Psoas muscle (tissue), 8 donors: ENCODE measurements around the gene PPT1. TPM values are rescaled to one million over a fixed set of nuclear protein-coding genes. Genes with fewer than 3 reads are reported as not detected.
A peak's percentile ranks its signal among the peaks of the same experiment; 100 is the strongest.

Experiments used
- ATAC-seq, 4 donors: fragments of 200-7000 bp; cut with Tn5 transposase; one replicate each; pipeline ENCODE4 v1.9.1; 2020; ENCODE audit warnings: moderate library complexity in 3 of 4, mild to moderate bottlenecking in 2 of 4
- DNase-seq, 2 donors: peaks; one replicate each; pipeline ENCODE4 v3.0.0-alpha.2; 2020
- H3K27ac ChIP-seq: fragments of 200-600 bp; one replicate; pipeline ENCODE4 v1.8.0; 2022
- H3K27me3 ChIP-seq, 3 donors: fragments of 200-600 bp in 1 of 3; one replicate each; pipeline versions ENCODE4 v1.6.1 to v1.8.0; 2013 to 2022; ENCODE audit warnings: low read length in 2 of 3, mild to moderate bottlenecking in 2 of 3, moderate library complexity in 1 of 3; ENCODE audit not compliant: insufficient read depth in 3 of 3
- H3K36me3 ChIP-seq, 2 donors: fragments of 200-600 bp in 1 of 2; one replicate each; pipeline versions ENCODE4 v1.6.1 to v1.8.0; 2013 to 2022; ENCODE audit warnings: low read depth in 1 of 2, mild to moderate bottlenecking in 1 of 2, moderate library complexity in 1 of 2; ENCODE audit not compliant: insufficient read depth in 1 of 2
- H3K4me1 ChIP-seq: fragments of 200-600 bp; one replicate; pipeline ENCODE4 v1.8.0; 2022
- H3K4me3 ChIP-seq: fragments of 200-600 bp; one replicate; pipeline ENCODE4 v1.8.0; 2022; ENCODE audit warnings: mild to moderate bottlenecking
- H3K9me3 ChIP-seq: fragments of 200-600 bp; one replicate; pipeline ENCODE4 v1.8.0; 2022
- CTCF ChIP-seq: fragments of 200-600 bp; IDR thresholded peaks from one replicate; pipeline ENCODE4 v1.8.0; 2022; ENCODE audit warnings: antibody characterized with exemption
- WGBS, 3 donors: extraction: QIAGEN DNeasy Blood & Tissue Kit; methylation state at CpG; one replicate each; pipeline versions ENCODE4 v1.1.6 to v1.1.7; 2013; 5-methylcytosine and 5-hydroxymethylcytosine counted together
- intact Hi-C, 2 donors: fragments of 100-400 bp; cut with DNase I; formaldehyde crosslinking; loops; one replicate each; pipeline versions ENCODE4 v1.11.0 to v1.14.2; 2022
- polyA plus RNA-seq, 3 donors: library from polyadenylated mRNA; stranded (reverse); fragments of 200-250 nt; gene quantifications; one replicate each; pipeline ENCODE4 v1.2.3, GENCODE V29; 2013
- total RNA-seq, 4 donors: library from RNA; stranded (reverse); fragmentation: NEBNext Ultra II Directional in 2 of 4; extraction: Animal tissue kit (Norgen Biotek cat#: 25700) in 2 of 4; gene quantifications; one replicate each; pipeline versions ENCODE4 v1.2.1 to v1.2.4, GENCODE V29; 2021 to 2023
- donor health status: healthy with polysubstance abuse.
- donor health status: DM: no; HTN: no; CAD: no; lungs with moderate emphysema.
- donor health status: Bipolar disorder and iron deficiency.
- donor health status: healthy.
- donor health status: DM: yes; HTN: yes; CAD: no.
- donor health status: DM: no; HTN: no; CAD: no.
- donor health status: DM: no; HTN: no; CAD: no.
- donor health status: DM: yes; HTN: yes; CAD: no.

PPT1 gene
- total and polyA plus RNA-seq, 7 donors: 13.4 to 21.8 (median 17.7) TPM

GRCh38 chr1:40107290-40107959, 10.4 kb upstream of the PPT1 start:
- no peaks in the 10 kb centered on the region for H3K4me1 ChIP-seq
- ATAC-seq: no peak
- no peak overlapping the region for H3K4me3 ChIP-seq
- peaks cover 1 to 12% (median 5%) of the 10 kb centered on the region in 3 donors for H3K27me3 ChIP-seq
- no peak for TF ChIP-seq CTCF
- peaks cover 9% of the 10 kb centered on the region for H3K9me3 ChIP-seq
- no peak overlapping the region for H3K27ac ChIP-seq
- WGBS, 3 donors: 83 to 87% (median 87%) methylated on average over 6 of the region's 6 CpGs
- H3K36me3 ChIP-seq: no peaks in the 10 kb centered on the region
- no peak for DNase-seq
- intact Hi-C loops: no loop called here

- no peaks in the 10 kb centered on the region for H3K9me3 ChIP-seq
- H3K27ac ChIP-seq: no peak overlapping the region
- no peaks in the 10 kb centered on the region for H3K36me3 ChIP-seq
- intact Hi-C loops: no loop called here
- ATAC-seq: no peak
- peaks cover 0 to 3% (median 1%) of the 10 kb centered on the region in 3 donors for H3K27me3 ChIP-seq
- 67 to 88% (median 78%) methylated on average over 1 of the region's 1 CpG for WGBS, 3 donors
- no peaks in the 10 kb centered on the region for H3K4me1 ChIP-seq
- no peak for DNase-seq
- TF ChIP-seq CTCF: no peak
- no peak overlapping the region for H3K4me3 ChIP-seq
These were observed 8.0 kb upstream of the PPT1 start for GRCh38 chr1:40105028-40105427.

- no peak for TF ChIP-seq CTCF
- DNase-seq (no peak), ATAC-seq (no peak)
- no peak overlapping the region for H3K4me3 ChIP-seq
- WGBS, 3 donors: 78 to 93% (median 82%) methylated on average over 3 of the region's 3 CpGs
- no peak overlapping the region for H3K27ac ChIP-seq
- H3K9me3 ChIP-seq: no peaks in the 10 kb centered on the region
- no peaks in the 10 kb centered on the region for H3K36me3 ChIP-seq
- no peaks in the 10 kb centered on the region for H3K4me1 ChIP-seq
- intact Hi-C loops: no loop called here
- H3K27me3 ChIP-seq: peaks cover 0 to 3% (median 0%) of the 10 kb centered on the region in 3 donors
These were observed 5.8 kb upstream of the PPT1 start for GRCh38 chr1:40102896-40103295.

GRCh38 chr1:40102038-40102437, 5.0 kb upstream of the PPT1 start:
- peaks cover 4% of the 10 kb centered on the region for H3K4me1 ChIP-seq
- H3K27me3 ChIP-seq: peaks cover 0 to 3% (median 0%) of the 10 kb centered on the region in 3 donors
- H3K27ac ChIP-seq: no peak overlapping the region
- 60 to 73% (median 61%) methylated on average over 1 of the region's 1 CpG for WGBS, 3 donors
- H3K36me3 ChIP-seq: no peaks in the 10 kb centered on the region
- intact Hi-C loops: no loop called here
- ATAC-seq (no peak), DNase-seq (no peak)
- H3K9me3 ChIP-seq: no peaks in the 10 kb centered on the region
- no peak for TF ChIP-seq CTCF
- no peak overlapping the region for H3K4me3 ChIP-seq

GRCh38 chr1:40096646-40096976, 441 bp downstream of the PPT1 start:
- H3K4me1 ChIP-seq: peaks cover 12% of the 10 kb centered on the region
- intact Hi-C loops: no loop called here
- ATAC-seq (peak; percentile 14 to 64 (median 24)), DNase-seq (no peak)
- TF ChIP-seq CTCF: no peak
- 12 to 15% (median 15%) methylated on average over 9 of the region's 9 CpGs for WGBS, 3 donors
- peaks cover 0 to 10% of the 10 kb centered on the region in 2 donors for H3K36me3 ChIP-seq
- H3K27me3 ChIP-seq: no peaks in the 10 kb centered on the region
- H3K27ac ChIP-seq: peak overlapping the region; percentile 71
- peak overlapping the region; percentile 91 for H3K4me3 ChIP-seq
- H3K9me3 ChIP-seq: no peaks in the 10 kb centered on the region
